Astrocyte (in vitro differentiated cells and primary cell): ENCODE data around the gene EN2.

ENCODE experiments used
- EZH2 ChIP-seq: IDR thresholded peaks from 2 replicates; pipeline ENCODE4 v1.6.1; 2012; ENCODE audit warnings: mild to moderate bottlenecking, low read length, inconsistent platforms; ENCODE audit not compliant: insufficient read depth
- TF ChIP-seq, protein P1 (sequence below): IDR thresholded peaks from 2 replicates; pipeline ENCODE4 v1.5.1; 2011; ENCODE audit warnings: low read depth, mild to moderate bottlenecking, inconsistent platforms, low read length, moderate library complexity; ENCODE audit not compliant: insufficient read depth

GRCh38 chr7:155509359-155509724, 51.4 kb downstream of the EN2 start:
- TF ChIP-seq, protein P1, sequence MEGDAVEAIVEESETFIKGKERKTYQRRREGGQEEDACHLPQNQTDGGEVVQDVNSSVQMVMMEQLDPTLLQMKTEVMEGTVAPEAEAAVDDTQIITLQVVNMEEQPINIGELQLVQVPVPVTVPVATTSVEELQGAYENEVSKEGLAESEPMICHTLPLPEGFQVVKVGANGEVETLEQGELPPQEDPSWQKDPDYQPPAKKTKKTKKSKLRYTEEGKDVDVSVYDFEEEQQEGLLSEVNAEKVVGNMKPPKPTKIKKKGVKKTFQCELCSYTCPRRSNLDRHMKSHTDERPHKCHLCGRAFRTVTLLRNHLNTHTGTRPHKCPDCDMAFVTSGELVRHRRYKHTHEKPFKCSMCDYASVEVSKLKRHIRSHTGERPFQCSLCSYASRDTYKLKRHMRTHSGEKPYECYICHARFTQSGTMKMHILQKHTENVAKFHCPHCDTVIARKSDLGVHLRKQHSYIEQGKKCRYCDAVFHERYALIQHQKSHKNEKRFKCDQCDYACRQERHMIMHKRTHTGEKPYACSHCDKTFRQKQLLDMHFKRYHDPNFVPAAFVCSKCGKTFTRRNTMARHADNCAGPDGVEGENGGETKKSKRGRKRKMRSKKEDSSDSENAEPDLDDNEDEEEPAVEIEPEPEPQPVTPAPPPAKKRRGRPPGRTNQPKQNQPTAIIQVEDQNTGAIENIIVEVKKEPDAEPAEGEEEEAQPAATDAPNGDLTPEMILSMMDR, result no peak
- TF ChIP-seq EZH2, result no peak
